CD14-positive monocyte (primary cell): ENCODE results near the gene GRB14. TPM values are rescaled to one million over a fixed set of nuclear protein-coding genes. Genes with fewer than 3 reads are reported as not detected.

Source experiments
- DNase-seq, 3 donors: peaks; one replicate each; pipeline ENCODE4 v3.0.0-alpha.2; 2011 to 2022
- H2AFZ ChIP-seq: 2 replicates; pipeline ENCODE4 v1.6.0; 2012; ENCODE audit warnings: mild to moderate bottlenecking, low read depth, low read length, inconsistent platforms; ENCODE audit not compliant: insufficient read depth, poor library complexity, severe bottlenecking
- H3K27ac ChIP-seq, 2 donors: 1 replicate in 1 of 2; 2 replicates in 1 of 2; pipeline ENCODE4 v1.5.1; 2012 to 2013; ENCODE audit warnings: low read length in 2 of 2, control low read depth in 1 of 2, inconsistent platforms in 1 of 2, low read depth in 1 of 2, mild to moderate bottlenecking in 1 of 2
- H3K27me3 ChIP-seq, 2 donors: one replicate each; pipeline versions ENCODE4 v1.6.0 to v1.6.1; 2011 to 2013; ENCODE audit warnings: low read length in 2 of 2; ENCODE audit not compliant: control insufficient read depth in 2 of 2, insufficient read depth in 2 of 2
- H3K36me3 ChIP-seq, 2 donors: replicated peaks in 1 of 2; 1 replicate in 1 of 2; 2 replicates in 1 of 2; pipeline versions ENCODE4 v1.5.1 to v1.6.1; 2012 to 2013; ENCODE audit warnings: low read length in 2 of 2, control low read depth in 1 of 2, inconsistent platforms in 1 of 2, mild to moderate bottlenecking in 1 of 2; ENCODE audit not compliant: insufficient read depth in 2 of 2, control insufficient read depth in 1 of 2
- H3K4me1 ChIP-seq, 2 donors: 1 replicate in 1 of 2; 2 replicates in 1 of 2; pipeline versions ENCODE4 v1.5.1 to v1.6.1; 2012 to 2013; ENCODE audit warnings: low read length in 2 of 2, control low read depth in 1 of 2, inconsistent platforms in 1 of 2, mild to moderate bottlenecking in 1 of 2, moderate library complexity in 1 of 2; ENCODE audit not compliant: insufficient read depth in 2 of 2, control insufficient read depth in 1 of 2
- H3K4me2 ChIP-seq: replicated peaks from 2 replicates; pipeline ENCODE3; 2012; ENCODE audit warnings: low read length, moderate library complexity, mild to moderate bottlenecking; ENCODE audit not compliant: poor library complexity, severe bottlenecking; ENCODE audit errors: extremely low read depth
- H3K4me3 ChIP-seq, 3 experiments: fragments of 200-600 bp in 1 of 3; sonication (generic) in 1 of 3; replicated peaks in 1 of 3; 1 replicate in 2 of 3; 2 replicates in 1 of 3; pipeline ENCODE4 v1.5.1; 2011 to 2013; ENCODE audit warnings: low read length in 3 of 3, mild to moderate bottlenecking in 3 of 3, control low read depth in 2 of 3, low read depth in 2 of 3, inconsistent platforms in 1 of 3, moderate library complexity in 1 of 3
- H3K79me2 ChIP-seq: 2 replicates; pipeline ENCODE4 v1.6.0; 2012; ENCODE audit warnings: mild to moderate bottlenecking, control low read depth, inconsistent platforms, low read length, moderate library complexity; ENCODE audit not compliant: insufficient read depth
- H3K9ac ChIP-seq: 2 replicates; pipeline ENCODE4 v1.6.0; 2017; ENCODE audit warnings: low read length, mild to moderate bottlenecking; ENCODE audit not compliant: insufficient read depth, poor library complexity, severe bottlenecking
- H3K9me3 ChIP-seq, 2 donors: replicated peaks in 1 of 2; 1 replicate in 1 of 2; 2 replicates in 1 of 2; pipeline versions ENCODE4 v1.5.1 to v1.6.1; 2012 to 2013; ENCODE audit warnings: low read length in 2 of 2, control low read depth in 1 of 2; ENCODE audit not compliant: control insufficient read depth in 1 of 2, insufficient read depth in 1 of 2
- H4K20me1 ChIP-seq: 2 replicates; pipeline ENCODE4 v1.6.0; 2012; ENCODE audit warnings: mild to moderate bottlenecking, low read length, control low read depth, moderate library complexity; ENCODE audit not compliant: insufficient read depth
- H3K27ac Mint-ChIP-seq, 7 donors: one replicate each; pipeline ENCODE4 v1.8.0; 2020; ENCODE audit warnings: mild to moderate bottlenecking in 7 of 7, mixed read lengths in 7 of 7, moderate library complexity in 6 of 7, inconsistent platforms in 2 of 7
- H3K27me3 Mint-ChIP-seq, 3 donors: one replicate each; pipeline ENCODE4 v1.8.0; 2021 to 2022; ENCODE audit warnings: low read depth in 3 of 3, mild to moderate bottlenecking in 3 of 3, mixed read lengths in 3 of 3, moderate library complexity in 3 of 3, inconsistent platforms in 1 of 3
- H3K36me3 Mint-ChIP-seq, 2 donors: one replicate each; pipeline ENCODE4 v1.8.0; 2020; ENCODE audit warnings: mixed read lengths in 2 of 2, inconsistent platforms in 1 of 2, mild to moderate bottlenecking in 1 of 2
- H3K4me1 Mint-ChIP-seq: one replicate; pipeline ENCODE4 v1.8.0; 2020; ENCODE audit warnings: mild to moderate bottlenecking, mixed read lengths
- H3K4me3 Mint-ChIP-seq, 2 donors: one replicate each; pipeline ENCODE4 v1.8.0; 2020; ENCODE audit warnings: mild to moderate bottlenecking in 2 of 2, mixed read lengths in 2 of 2, moderate library complexity in 1 of 2
- H3K9me3 Mint-ChIP-seq, 7 donors: one replicate each; pipeline ENCODE4 v1.8.0; 2020 to 2022; ENCODE audit warnings: mixed read lengths in 7 of 7, mild to moderate bottlenecking in 6 of 7, moderate library complexity in 6 of 7, inconsistent platforms in 2 of 7
- CTCF ChIP-seq: fragments of 200-600 bp; IDR thresholded peaks from one replicate; pipeline ENCODE4 v1.8.0; 2022; ENCODE audit warnings: antibody characterized with exemption, mild to moderate bottlenecking
- WGBS: methylation state at CpG from one replicate; pipeline ENCODE4 v1.1.5; 2013; ENCODE audit warnings: missing lambda C conversion rate; ENCODE audit not compliant: insufficient coverage; 5-methylcytosine and 5-hydroxymethylcytosine counted together
- intact Hi-C, 2 donors: fragments of 100-400 bp; cut with micrococcal nuclease; formaldehyde crosslinking; loops; one replicate each; pipeline versions ENCODE4 v1.15.0 to v1.15.1; 2023
- polyA plus RNA-seq, 3 donors: library from polyadenylated mRNA; depleted of rRNA in 1 of 3; unstranded in 2 of 3; stranded (reverse) in 1 of 3; fragments of 300-500 nt in 2 of 3; fragments of >200 nt in 1 of 3; fragmentation: Illumina TruSeq in 2 of 3; gene quantifications; 1 replicate in 2 of 3; 2 replicates in 1 of 3; pipeline ENCODE4 v1.2.3, GENCODE V29; 2012 to 2021

GRB14 gene
- polyA plus RNA-seq, 3 donors: 0.20 to 0.28 TPM; not detected in 1

DNA sequence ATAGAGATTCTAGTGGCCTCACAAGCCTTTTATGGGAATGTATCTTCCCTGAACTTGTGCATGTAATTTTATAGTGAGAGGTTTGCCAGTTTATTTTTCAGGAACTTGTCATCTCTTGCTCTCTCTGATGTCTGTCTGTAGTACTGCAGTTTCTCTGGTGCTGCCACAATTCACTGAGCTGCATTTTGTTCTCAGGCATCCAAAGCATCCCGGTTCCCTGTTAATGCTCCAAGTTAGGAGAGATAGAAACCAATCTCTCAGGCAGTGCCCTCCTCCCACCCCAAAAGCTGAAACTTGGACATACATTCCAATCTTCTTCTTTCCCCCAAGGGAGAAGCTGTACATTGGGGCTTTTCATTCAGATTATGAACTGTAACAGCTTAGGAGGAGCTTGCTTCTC lies 30.1 kb upstream of the GRB14 start:
- H3K9ac ChIP-seq: no peak overlapping the region
- H3K9me3 Mint-ChIP-seq: peaks cover 0 to 15% (median 8%) of the 10 kb centered on the region in 7 donors
- H3K4me1 ChIP-seq: no peaks in the 10 kb centered on the region
- H3K27me3 ChIP-seq: no peaks in the 10 kb centered on the region
- H3K27me3 Mint-ChIP-seq: peaks cover 0 to 2% (median 2%) of the 10 kb centered on the region in 3 donors
- H3K36me3 Mint-ChIP-seq: no peaks in the 10 kb centered on the region
- DNase-seq: no peak
- H3K79me2 ChIP-seq: no peaks in the 10 kb centered on the region
- H3K36me3 ChIP-seq: no peaks in the 10 kb centered on the region
- intact Hi-C loops: no loop called here
- no peak overlapping the region for H3K4me3 Mint-ChIP-seq
- no peak overlapping the region for H3K27ac Mint-ChIP-seq
- no CpG with 5 or more reads among the region's 1 CpG for WGBS
- no peak overlapping the region for H3K4me2 ChIP-seq
- no peaks in the 10 kb centered on the region for H4K20me1 ChIP-seq
- H3K4me3 ChIP-seq: no peak overlapping the region
- no peak overlapping the region for H2AFZ ChIP-seq
- TF ChIP-seq CTCF: no peak
- no peaks in the 10 kb centered on the region for H3K4me1 Mint-ChIP-seq
- H3K9me3 ChIP-seq: no peaks in the 10 kb centered on the region
- H3K27ac ChIP-seq: no peak overlapping the region

DNA sequence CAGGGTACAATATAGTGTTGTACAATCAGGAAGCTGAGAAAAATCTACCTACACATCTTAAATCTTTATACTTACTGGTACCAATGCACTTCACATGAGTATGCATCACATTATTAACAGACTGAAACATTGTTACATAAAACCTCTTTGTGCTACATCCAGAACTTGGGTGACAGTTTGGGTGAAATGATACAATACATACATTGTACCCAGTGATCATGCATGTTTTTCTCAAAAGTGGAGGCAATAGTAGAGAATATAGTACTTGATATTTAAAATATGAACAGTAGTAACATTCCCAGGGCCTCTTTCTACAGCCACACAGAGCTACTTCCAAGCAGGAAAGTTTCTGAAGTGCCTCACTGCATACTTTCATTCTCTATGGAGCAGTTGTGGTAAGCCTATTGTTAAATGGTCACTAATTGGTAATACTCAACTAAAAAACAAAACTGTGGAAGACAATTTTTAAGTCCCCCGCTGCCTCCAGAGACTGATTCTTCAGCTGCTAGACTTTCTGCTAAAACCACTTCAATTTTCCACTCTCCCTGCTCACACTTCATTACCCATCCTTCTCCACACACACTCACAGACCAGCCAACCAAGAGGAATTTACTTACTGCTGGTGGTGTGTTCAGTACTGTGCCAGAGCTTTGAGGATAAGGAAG lies 22.9 kb upstream of the GRB14 start:
- Histone ChIP-seq H3K79me2 (no peaks in the 10 kb centered on the region), H3K4me2 (no peak overlapping the region), H4K20me1 (no peaks in the 10 kb centered on the region), H3K36me3 (no peaks in the 10 kb centered on the region), H3K9ac (no peak overlapping the region), H3K9me3 (no peaks in the 10 kb centered on the region), H2AFZ (no peak overlapping the region), H3K27ac (no peak overlapping the region), H3K4me1 (no peaks in the 10 kb centered on the region), H3K27me3 (no peaks in the 10 kb centered on the region), H3K4me3 (no peak overlapping the region)
- H3K4me3 Mint-ChIP-seq: no peak overlapping the region
- TF ChIP-seq CTCF: no peak
- H3K4me1 Mint-ChIP-seq: no peaks in the 10 kb centered on the region
- H3K36me3 Mint-ChIP-seq: no peaks in the 10 kb centered on the region
- intact Hi-C loops: no loop called here
- no peak overlapping the region for H3K27ac Mint-ChIP-seq
- WGBS: no CpG with 5 or more reads among the region's 1 CpG
- peaks cover 0 to 2% (median 0%) of the 10 kb centered on the region in 3 donors for H3K27me3 Mint-ChIP-seq
- DNase-seq: no peak
- H3K9me3 Mint-ChIP-seq: peaks cover 0 to 7% (median 0%) of the 10 kb centered on the region in 7 donors
